Lung (tissue), 12 donors: ENCODE data around the gene GFOD1. TPM values are rescaled to one million over a fixed set of nuclear protein-coding genes. Genes with fewer than 3 reads are reported as not detected.

Experiments used
- ATAC-seq: fragments of 200-7000 bp; cut with Tn5 transposase; one replicate; pipeline ENCODE4 v1.9.1; 2020; ENCODE audit warnings: moderate number of reproducible peaks; ENCODE audit not compliant: insufficient read depth, low FRiP score
- DNase-seq, 3 donors: peaks; one replicate each; pipeline ENCODE4 v3.0.0-alpha.2; 2013 to 2017
- H3K27ac ChIP-seq, 2 donors: one replicate each; pipeline ENCODE4 v1.5.1; 2013; ENCODE audit warnings: mild to moderate bottlenecking in 2 of 2, moderate library complexity in 2 of 2, control low read depth in 1 of 2, inconsistent platforms in 1 of 2, low read depth in 1 of 2, low read length in 1 of 2
- H3K27me3 ChIP-seq, 3 donors: one replicate each; pipeline ENCODE4 v1.5.1; 2013; ENCODE audit warnings: low read length in 2 of 3; ENCODE audit not compliant: control insufficient read depth in 3 of 3, insufficient read depth in 3 of 3
- H3K36me3 ChIP-seq, 4 donors: one replicate each; pipeline ENCODE4 v1.5.1; 2013; ENCODE audit warnings: low read length in 4 of 4, mild to moderate bottlenecking in 1 of 4, moderate library complexity in 1 of 4; ENCODE audit not compliant: control insufficient read depth in 4 of 4, insufficient read depth in 4 of 4
- H3K4me1 ChIP-seq, 5 donors: one replicate each; pipeline ENCODE4 v1.5.1; 2013; ENCODE audit warnings: low read length in 5 of 5, mild to moderate bottlenecking in 2 of 5, moderate library complexity in 1 of 5; ENCODE audit not compliant: control insufficient read depth in 5 of 5, insufficient read depth in 5 of 5
- H3K4me3 ChIP-seq: one replicate; pipeline ENCODE4 v1.5.1; 2013; ENCODE audit warnings: mild to moderate bottlenecking, control low read depth, moderate library complexity
- H3K9ac ChIP-seq, 2 donors: one replicate each; pipeline ENCODE4 v1.5.1; 2013; ENCODE audit warnings: low read length in 2 of 2, control low read depth in 1 of 2; ENCODE audit not compliant: insufficient read depth in 1 of 2
- H3K9me3 ChIP-seq, 4 donors: one replicate each; pipeline ENCODE4 v1.5.1; 2013; ENCODE audit warnings: low read length in 3 of 4, mild to moderate bottlenecking in 1 of 4, moderate library complexity in 1 of 4; ENCODE audit not compliant: control insufficient read depth in 4 of 4, insufficient read depth in 3 of 4
- WGBS, 2 donors: extraction: QIAGEN DNeasy Blood & Tissue Kit; methylation state at CpG; one replicate each; pipeline ENCODE4 v1.1.7; 2013; 5-methylcytosine and 5-hydroxymethylcytosine counted together
- polyA plus RNA-seq, 2 donors: library from polyadenylated mRNA; stranded (reverse); fragments of 200-250 nt; gene quantifications; one replicate each; pipeline ENCODE4 v1.2.1, GENCODE V29; 2013
- total RNA-seq, 2 donors: library from RNA; depleted of rRNA in 1 of 2; stranded (reverse); fragments of >200 nt in 1 of 2; gene quantifications; one replicate each; pipeline ENCODE4 v1.2.1, GENCODE V29; 2014 to 2021
- TF ChIP-seq, protein P1 (sequence below): IDR thresholded peaks from 2 replicates; pipeline ENCODE4 v1.5.1; 2012; ENCODE audit warnings: mild to moderate bottlenecking; ENCODE audit errors: control extremely low read depth, extremely low read depth
- donor health status: control.
- donor health status: control.
- donor health status: Bipolar disorder and iron deficiency.
- donor health status: healthy.
- donor health status: DM: yes; HTN: yes; CAD: no.

The GFOD1 gene
- total and polyA plus RNA-seq, 4 donors, result 4.0 to 22.8 (median 7.9) TPM

DNA sequence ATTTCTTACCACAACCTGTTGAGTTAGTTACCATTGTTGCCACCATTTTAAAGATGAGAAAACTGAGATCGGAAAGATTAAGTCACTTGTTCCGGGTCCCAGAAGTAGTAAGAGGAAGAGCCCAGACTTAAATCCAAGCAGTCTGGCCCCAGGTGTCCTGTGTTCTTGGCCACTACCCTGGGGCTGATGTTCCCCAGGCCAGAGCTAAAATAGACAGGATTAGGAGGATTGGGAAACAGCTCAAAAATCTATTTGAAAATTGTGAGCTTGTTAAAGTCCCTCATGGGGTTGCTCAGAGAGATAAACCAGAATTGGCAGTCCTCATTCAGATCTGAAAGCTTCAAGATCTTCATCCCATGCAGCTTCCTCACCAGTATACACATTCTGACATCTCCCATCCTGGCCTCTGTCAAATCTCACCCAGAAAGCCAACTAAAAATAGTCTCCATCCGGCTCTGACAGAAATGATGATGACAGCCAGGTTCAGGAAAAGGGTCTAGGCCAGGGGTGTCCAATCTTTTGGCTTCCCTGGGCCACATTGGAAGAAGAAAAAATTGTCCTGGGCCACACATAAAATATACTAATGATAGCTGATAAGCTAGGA lies 62.0 kb downstream of the GFOD1 start:
- Histone ChIP-seq H3K36me3 (no peaks in the 10 kb centered on the region), H3K4me1 (peaks cover 28 to 90% (median 40%) of the 10 kb centered on the region in 5 donors), H3K9me3 (no peaks in the 10 kb centered on the region), H3K27ac (peak overlapping the region; percentile 55 to 79), H3K9ac (peak overlapping the region in 1 of 2 donors; percentile 30), H3K4me3 (no peak overlapping the region), H3K27me3 (no peaks in the 10 kb centered on the region)
- DNase-seq (peak; percentile 80 to 96 (median 92)), ATAC-seq (no peak)
- TF ChIP-seq, protein P1, sequence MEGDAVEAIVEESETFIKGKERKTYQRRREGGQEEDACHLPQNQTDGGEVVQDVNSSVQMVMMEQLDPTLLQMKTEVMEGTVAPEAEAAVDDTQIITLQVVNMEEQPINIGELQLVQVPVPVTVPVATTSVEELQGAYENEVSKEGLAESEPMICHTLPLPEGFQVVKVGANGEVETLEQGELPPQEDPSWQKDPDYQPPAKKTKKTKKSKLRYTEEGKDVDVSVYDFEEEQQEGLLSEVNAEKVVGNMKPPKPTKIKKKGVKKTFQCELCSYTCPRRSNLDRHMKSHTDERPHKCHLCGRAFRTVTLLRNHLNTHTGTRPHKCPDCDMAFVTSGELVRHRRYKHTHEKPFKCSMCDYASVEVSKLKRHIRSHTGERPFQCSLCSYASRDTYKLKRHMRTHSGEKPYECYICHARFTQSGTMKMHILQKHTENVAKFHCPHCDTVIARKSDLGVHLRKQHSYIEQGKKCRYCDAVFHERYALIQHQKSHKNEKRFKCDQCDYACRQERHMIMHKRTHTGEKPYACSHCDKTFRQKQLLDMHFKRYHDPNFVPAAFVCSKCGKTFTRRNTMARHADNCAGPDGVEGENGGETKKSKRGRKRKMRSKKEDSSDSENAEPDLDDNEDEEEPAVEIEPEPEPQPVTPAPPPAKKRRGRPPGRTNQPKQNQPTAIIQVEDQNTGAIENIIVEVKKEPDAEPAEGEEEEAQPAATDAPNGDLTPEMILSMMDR, result no peak
- WGBS, 2 donors, result 44 to 60% methylated on average over 3 of the region's 3 CpGs

DNA sequence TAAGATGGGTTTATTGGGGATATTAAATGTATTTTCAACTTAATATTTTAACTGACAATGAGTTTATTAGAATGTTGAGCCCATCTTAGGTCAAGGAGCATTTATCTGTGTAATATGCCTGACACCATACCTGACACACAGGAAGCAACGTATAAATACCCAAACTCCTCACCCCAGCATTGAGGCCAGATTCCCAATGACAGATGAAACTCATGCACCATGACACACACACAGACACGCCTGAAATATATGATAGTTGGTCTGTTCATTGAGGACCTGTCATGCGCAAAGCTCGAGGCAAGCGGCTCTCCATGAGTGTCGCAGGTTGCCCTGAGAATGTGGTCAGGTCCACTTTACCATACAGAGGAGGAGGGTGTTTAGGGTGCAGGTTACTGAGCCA lies 64.1 kb downstream of the GFOD1 start:
- DNase-seq, result no peak
- H3K27ac ChIP-seq, result peak overlapping the region; percentile 41 to 75
- H3K4me3 ChIP-seq, result no peak overlapping the region
- TF ChIP-seq, protein P1, result no peak
- H3K9me3 ChIP-seq, result no peaks in the 10 kb centered on the region
- H3K36me3 ChIP-seq, result no peaks in the 10 kb centered on the region
- H3K9ac ChIP-seq, result no peak overlapping the region
- 92 to 96% methylated on average over 6 of the region's 6 CpGs for WGBS, 2 donors
- peaks cover 33 to 86% (median 44%) of the 10 kb centered on the region in 5 donors for H3K4me1 ChIP-seq
- no peaks in the 10 kb centered on the region for H3K27me3 ChIP-seq
- no peak for ATAC-seq

DNA sequence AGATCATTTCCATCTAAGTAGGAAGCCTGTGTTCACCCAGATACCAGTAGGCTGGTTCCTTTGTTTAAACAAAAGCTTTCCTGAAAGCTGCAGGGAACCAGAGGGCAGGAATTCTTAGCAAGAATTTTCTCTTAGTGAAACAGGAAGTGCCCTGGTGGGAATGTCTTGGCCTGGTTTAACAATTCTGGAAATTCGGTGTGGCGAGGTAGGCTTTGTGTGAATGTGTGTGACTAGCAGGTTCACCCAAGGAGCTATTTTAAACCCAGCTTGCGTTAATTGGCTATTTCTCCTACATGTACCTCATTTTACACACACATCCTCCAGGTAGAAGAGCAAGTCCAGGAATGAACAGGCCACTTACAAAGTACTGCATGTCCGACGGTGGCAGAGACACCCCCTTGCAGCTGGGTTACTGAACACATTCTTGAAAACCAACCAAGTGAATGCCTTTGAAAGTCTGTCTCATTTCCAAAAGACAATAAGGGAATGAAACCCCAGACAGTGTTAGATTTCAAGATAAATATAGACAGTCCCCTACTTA lies 64.6 kb downstream of the GFOD1 start:
- TF ChIP-seq, protein P1, result no peak
- Histone ChIP-seq H3K9me3 (no peaks in the 10 kb centered on the region), H3K27ac (peak overlapping the region; percentile 63 to 77), H3K27me3 (no peaks in the 10 kb centered on the region), H3K9ac (no peak overlapping the region), H3K4me3 (no peak overlapping the region), H3K36me3 (no peaks in the 10 kb centered on the region), H3K4me1 (peaks cover 31 to 81% (median 49%) of the 10 kb centered on the region in 5 donors)
- ATAC-seq (no peak), DNase-seq (peak in 2 of 3 donors; percentile 28 to 64)
- 33 to 56% methylated on average over 5 of the region's 5 CpGs for WGBS, 2 donors
